ENCODE results near the gene SLFN14.
"Not testable (repeated sequence)": the region's sequence is repeated elsewhere in the genome, so short reads cannot be mapped to it uniquely, and the experiment has no call there.

SLFN14 gene

GRCh38 chr17:35560703-35561102, at the start of gene SLFN14:
Gene SLFN14, minus strand, starts transcription at chr17:35560819. Its CDS starts 2,757 bp downstream, at chr17:35558062.
- DNase-seq, result no peak

- no peak for DNase-seq
Measured at GRCh38 chr17:35609831-35610230, 49.2 kb upstream of the SLFN14 start.

GRCh38 chr17:35607239-35607847, 46.7 kb upstream of the SLFN14 start:
- no peak for DNase-seq

- peak; percentile 26 for DNase-seq
Measured at GRCh38 chr17:35605678-35606077, 45.1 kb upstream of the SLFN14 start.

- no peak for DNase-seq
Measured at GRCh38 chr17:35603674-35604073, 43.1 kb upstream of the SLFN14 start.

DNA sequence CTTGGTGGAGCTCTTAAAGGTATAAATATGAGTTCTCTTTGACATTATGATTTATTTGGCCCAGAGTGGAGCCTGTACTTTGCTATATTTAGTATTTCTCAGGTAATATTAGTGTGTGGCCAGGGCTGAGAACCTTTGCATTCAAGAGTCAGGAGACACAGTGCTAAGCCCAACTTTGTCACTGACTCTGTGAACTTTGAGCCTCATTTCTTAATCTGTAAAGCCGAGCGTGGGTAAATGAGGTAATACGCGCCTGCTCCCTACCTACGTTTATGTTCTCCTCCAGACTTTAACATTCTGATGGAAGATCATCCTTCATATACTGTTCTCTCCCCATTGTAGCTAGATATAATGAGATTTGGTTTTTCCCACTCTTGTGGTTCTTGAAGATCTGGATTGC, 37.0 kb upstream of the SLFN14 start:
- no peak for DNase-seq

GRCh38 chr17:35596530-35597233, 36.1 kb upstream of the SLFN14 start:
- DNase-seq, result no peak

DNA sequence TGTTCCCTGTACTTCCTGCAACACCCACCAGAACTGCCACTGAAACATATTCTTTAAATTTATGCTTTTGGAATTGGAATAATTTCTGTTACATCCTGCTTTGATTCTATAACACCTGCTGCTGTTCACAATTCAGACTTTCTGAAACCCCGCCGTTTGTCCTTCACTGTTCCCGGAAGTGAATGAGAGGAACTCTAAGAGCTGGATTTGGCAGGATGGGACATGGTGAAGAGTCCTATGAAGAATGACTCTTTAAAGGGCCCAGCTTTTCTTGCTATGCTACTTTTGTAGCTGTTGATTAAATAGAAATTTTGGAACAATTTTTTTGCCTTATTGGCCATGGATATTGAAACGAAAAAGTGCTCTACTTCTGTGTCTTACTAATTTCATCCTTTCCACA, 35.5 kb upstream of the SLFN14 start:
- DNase-seq, result no peak

DNA sequence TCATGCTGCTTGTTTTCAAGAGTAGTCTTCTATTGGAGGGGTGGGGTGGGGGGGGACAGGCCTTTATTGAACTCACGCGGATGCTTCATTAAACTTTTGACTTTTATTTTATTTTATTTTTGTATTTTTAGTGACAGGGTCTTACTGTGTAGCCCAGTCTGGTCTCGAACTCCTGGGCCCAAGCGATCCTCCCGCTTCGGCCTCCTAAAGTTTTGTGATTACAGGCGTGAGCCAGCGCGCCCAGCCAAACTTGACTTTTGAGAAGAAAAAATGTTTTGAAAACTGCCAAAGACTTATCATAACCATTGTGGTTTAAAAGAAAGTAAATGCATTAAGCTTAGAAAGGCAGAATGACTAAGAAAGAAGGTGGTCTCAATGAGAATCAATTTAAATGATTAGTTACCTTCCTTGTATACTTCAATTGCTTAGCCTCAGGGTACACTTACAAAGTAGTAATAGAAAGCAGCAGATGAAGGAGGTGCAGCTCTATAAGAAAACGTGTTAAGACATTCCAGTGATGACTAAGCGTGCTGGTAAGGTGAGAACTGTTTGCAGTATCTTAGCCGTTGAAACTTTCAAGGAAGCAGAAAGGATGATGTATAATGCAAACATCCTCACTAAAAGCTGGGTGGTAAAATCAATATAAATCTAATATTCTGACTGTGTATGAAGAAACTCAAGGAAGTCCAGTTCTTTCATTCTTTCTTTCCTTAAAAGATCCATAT, 27.7 kb upstream of the SLFN14 start:
- peak; percentile 75 for DNase-seq

- DNase-seq, result peak; percentile 96
Measured at GRCh38 chr17:35587074-35587961, 26.7 kb upstream of the SLFN14 start, which contains the start of gene AP2B1. Gene AP2B1, plus strand, starts transcription at chr17:35587322. Its CDS starts 6,709 bp downstream, at chr17:35594031.

DNA sequence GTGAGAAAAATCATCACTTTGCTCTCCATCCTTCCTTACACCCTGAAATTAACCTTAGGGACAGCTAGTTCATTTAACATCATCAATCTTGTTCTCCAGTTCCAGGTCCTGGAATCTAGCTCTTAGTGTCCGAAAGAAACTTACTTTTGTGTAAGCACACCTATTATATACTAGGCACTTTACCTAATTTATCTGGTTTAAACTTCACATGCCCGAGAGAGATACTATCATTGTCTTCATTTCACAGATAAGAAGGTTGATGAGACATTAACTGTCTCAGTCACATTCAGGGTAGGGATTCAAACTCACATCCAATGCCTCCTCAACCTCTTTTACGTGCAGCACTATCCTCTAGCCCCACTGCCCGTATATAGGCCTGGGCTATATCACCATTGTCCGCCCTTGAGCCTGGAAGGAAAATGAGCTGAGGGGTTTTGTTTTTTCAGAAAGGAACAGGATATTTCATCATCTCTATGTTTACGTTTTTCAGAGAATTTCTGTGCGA, 26.0 kb upstream of the SLFN14 start:
- no peak for DNase-seq

DNA sequence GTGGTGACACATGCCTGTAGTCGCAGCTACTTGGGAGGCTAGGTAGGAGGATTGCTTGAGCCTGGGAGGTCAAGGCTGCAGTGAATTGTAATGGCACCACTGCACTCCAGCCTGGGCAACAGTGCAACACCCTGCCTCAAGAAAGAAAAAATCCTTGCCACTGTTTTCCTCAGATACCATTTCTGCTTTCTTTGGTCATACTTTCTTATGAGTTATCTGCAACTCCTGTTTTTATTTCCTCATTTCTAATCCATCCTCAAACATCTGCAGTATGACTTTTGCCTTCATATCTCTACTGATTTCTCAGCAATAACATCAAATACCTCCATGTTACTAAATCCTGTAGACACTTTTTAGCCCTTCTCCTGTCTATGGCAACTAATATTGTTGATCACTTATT, 23.4 kb upstream of the SLFN14 start:
- no peak for DNase-seq

- DNase-seq, result no peak
Measured at GRCh38 chr17:35578929-35579432, 18.4 kb upstream of the SLFN14 start.

GRCh38 chr17:35578197-35578928, 17.7 kb upstream of the SLFN14 start, which contains the start of gene PEX12:
Gene PEX12, minus strand, starts transcription at chr17:35578571. Its CDS starts 550 bp downstream, at chr17:35578021.
- peak; percentile 91 for DNase-seq

DNA sequence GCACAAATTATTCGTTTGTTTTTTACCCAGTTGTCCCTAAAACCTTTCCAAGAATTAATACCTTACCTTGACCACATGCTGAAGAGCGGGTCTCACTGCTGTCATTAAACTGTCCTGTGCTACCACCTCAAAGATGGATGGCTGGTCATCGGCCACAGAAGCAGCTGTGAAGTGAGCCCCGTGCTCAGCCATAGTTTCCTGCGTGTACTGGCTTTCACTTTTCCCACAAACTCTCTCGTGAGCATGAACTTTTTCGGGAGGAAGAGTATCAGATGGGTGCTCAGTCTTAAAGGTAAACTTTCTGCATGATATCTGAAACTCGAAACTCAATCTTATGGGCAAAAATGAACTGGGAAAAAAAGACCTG, 17.2 kb upstream of the SLFN14 start:
- no peak for DNase-seq

- no peak for DNase-seq
Measured at GRCh38 chr17:35575759-35576158, 15.1 kb upstream of the SLFN14 start.

- DNase-seq, result no peak
Measured at GRCh38 chr17:35569405-35569804, 8.8 kb upstream of the SLFN14 start.

- peak; percentile 49 for DNase-seq
Measured at GRCh38 chr17:35568561-35568960, 7.9 kb upstream of the SLFN14 start.

- DNase-seq, result no peak
Measured at GRCh38 chr17:35566968-35567367, 6.3 kb upstream of the SLFN14 start.

GRCh38 chr17:35563181-35563580, 2.6 kb upstream of the SLFN14 start:
- not testable (repeated sequence) for DNase-seq

GRCh38 chr17:35559495-35560210, 966 bp downstream of the SLFN14 start:
- DNase-seq, result no peak
